ENCODE results near the gene GALNT17. TPM values are rescaled to one million over a fixed set of nuclear protein-coding genes. Genes with fewer than 3 reads are reported as not detected.

The GALNT17 gene
- total RNA-seq, 2 experiments from 2014 or later, result not detected

DNA sequence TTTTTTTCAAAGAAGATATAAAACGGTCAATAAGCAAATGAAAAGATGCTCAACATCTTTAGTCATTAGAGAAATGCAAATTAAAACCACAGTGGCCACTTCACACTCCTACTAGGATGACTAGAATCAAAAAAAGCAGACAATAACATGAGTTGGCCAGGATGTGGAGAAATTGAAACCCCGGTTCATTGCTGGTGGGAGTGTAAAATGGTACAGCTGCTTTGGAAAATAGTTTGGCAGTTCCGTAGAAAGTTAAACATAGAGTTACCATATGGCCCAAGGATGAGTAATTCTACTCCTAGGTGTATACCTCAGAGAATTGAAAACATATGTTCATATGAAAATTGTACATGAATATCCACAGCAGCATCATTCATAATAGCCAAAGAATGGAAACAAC is 573.3 kb downstream of the GALNT17 start:
- Mint-ChIP-seq H3K36me3 (ENCODE audit: low read depth) (no peaks in the 10 kb centered on the region), H3K9me3 (peaks cover 7% of the 10 kb centered on the region), H3K4me3 (no peak overlapping the region), H3K4me1 (ENCODE audit: low read depth) (no peaks in the 10 kb centered on the region), H3K27ac (no peak overlapping the region), H3K27me3 (no peaks in the 10 kb centered on the region)
- ChIA-PET POLR2A (no interaction called here), CTCF (no interaction called here)
- Histone ChIP-seq H3K27ac (ENCODE audit: low read depth in 1 of 2, low read length in 2 of 2) (no peak overlapping the region), H3K36me3 (ENCODE audit: insufficient read depth, low read length) (no peaks in the 10 kb centered on the region), H3K4me1 (ENCODE audit: insufficient read depth, low read length) (no peaks in the 10 kb centered on the region), H3K4me3 (ENCODE audit: low read length) (no peak overlapping the region), H3K27me3 (ENCODE audit: control insufficient read depth in 1 of 2, insufficient read depth in 2 of 2, low read length in 2 of 2) (no peaks in the 10 kb centered on the region), H3K9me3 (ENCODE audit: control insufficient read depth in 1 of 2, insufficient read depth in 1 of 2, low read length in 2 of 2) (peaks cover 0 to 8% of the 10 kb centered on the region in 2 experiments)
- DNase-seq (no peak), ATAC-seq (ENCODE audit: poor library complexity) (no peak)
- TF ChIP-seq, protein P1, sequence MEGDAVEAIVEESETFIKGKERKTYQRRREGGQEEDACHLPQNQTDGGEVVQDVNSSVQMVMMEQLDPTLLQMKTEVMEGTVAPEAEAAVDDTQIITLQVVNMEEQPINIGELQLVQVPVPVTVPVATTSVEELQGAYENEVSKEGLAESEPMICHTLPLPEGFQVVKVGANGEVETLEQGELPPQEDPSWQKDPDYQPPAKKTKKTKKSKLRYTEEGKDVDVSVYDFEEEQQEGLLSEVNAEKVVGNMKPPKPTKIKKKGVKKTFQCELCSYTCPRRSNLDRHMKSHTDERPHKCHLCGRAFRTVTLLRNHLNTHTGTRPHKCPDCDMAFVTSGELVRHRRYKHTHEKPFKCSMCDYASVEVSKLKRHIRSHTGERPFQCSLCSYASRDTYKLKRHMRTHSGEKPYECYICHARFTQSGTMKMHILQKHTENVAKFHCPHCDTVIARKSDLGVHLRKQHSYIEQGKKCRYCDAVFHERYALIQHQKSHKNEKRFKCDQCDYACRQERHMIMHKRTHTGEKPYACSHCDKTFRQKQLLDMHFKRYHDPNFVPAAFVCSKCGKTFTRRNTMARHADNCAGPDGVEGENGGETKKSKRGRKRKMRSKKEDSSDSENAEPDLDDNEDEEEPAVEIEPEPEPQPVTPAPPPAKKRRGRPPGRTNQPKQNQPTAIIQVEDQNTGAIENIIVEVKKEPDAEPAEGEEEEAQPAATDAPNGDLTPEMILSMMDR (IDR thresholded peaks at IDR 0.05), result no peak
- intact Hi-C loops (cut with DNase I, micrococcal nuclease), result no loop called here

DNA sequence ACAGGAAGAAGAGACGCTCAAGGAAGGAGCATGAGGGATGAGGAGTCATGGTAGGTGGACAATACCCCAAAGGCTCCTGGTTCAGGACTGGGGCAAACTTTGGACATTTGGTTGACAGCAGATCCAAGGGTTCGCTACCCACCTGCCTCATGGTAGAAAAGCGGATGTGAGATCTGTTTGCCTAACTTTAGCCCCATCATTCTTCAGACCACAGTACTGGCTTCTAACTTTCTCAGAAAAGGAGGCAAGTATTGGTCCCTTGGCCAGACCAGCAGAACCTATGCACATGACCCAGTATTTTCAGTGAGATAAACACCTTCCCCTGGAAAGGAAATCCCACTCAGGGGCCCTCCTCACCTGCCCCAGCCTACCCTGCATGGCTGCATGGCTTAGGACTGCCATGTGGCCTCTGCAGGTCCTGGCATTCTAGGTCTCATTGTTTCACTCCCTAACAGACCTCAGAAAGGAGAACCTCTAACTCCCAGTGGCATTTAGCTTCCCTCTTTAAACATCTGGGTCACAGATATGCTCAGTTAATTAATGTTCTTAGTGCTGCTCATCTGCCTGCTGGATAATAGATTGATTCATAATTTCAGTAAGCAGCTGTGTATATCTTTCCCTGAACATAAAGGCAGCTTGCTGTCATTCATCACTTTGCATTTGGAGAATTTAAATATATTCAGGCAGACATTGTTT is 574.1 kb downstream of the GALNT17 start:
- intact Hi-C loops (cut with DNase I, micrococcal nuclease), result no loop called here
- ChIA-PET CTCF (no interaction called here), POLR2A (no interaction called here)
- H3K9me3 ChIP-seq (ENCODE audit: control insufficient read depth in 1 of 2, insufficient read depth in 1 of 2, low read length in 2 of 2), result peaks cover 0 to 15% of the 10 kb centered on the region in 2 experiments
- no peaks in the 10 kb centered on the region for H3K4me1 Mint-ChIP-seq (ENCODE audit: low read depth)
- no peaks in the 10 kb centered on the region for H3K27me3 ChIP-seq (ENCODE audit: control insufficient read depth in 1 of 2, insufficient read depth in 2 of 2, low read length in 2 of 2)
- no peaks in the 10 kb centered on the region for H3K27me3 Mint-ChIP-seq
- TF ChIP-seq, protein P1 (IDR thresholded peaks at IDR 0.05), result no peak
- ATAC-seq (ENCODE audit: poor library complexity) (no peak), DNase-seq (no peak)
- no peaks in the 10 kb centered on the region for H3K4me1 ChIP-seq (ENCODE audit: insufficient read depth, low read length)
- H3K4me3 Mint-ChIP-seq, result no peak overlapping the region
- no peak overlapping the region for H3K27ac Mint-ChIP-seq
- no peak overlapping the region for H3K4me3 ChIP-seq (ENCODE audit: low read length)
- no peak overlapping the region for H3K27ac ChIP-seq (ENCODE audit: low read depth in 1 of 2, low read length in 2 of 2)
- no peaks in the 10 kb centered on the region for H3K36me3 ChIP-seq (ENCODE audit: insufficient read depth, low read length)
- H3K9me3 Mint-ChIP-seq, result peaks cover 2% of the 10 kb centered on the region
- H3K36me3 Mint-ChIP-seq (ENCODE audit: low read depth), result no peaks in the 10 kb centered on the region

- Mint-ChIP-seq H3K27ac (no peak overlapping the region), H3K9me3 (peaks cover 2% of the 10 kb centered on the region), H3K36me3 (ENCODE audit: low read depth) (no peaks in the 10 kb centered on the region), H3K4me3 (no peak overlapping the region), H3K27me3 (no peaks in the 10 kb centered on the region), H3K4me1 (ENCODE audit: low read depth) (no peaks in the 10 kb centered on the region)
- intact Hi-C loops (cut with DNase I, micrococcal nuclease), result no loop called here
- no peak overlapping the region for H3K27ac ChIP-seq (ENCODE audit: low read depth in 1 of 2, low read length in 2 of 2)
- H3K36me3 ChIP-seq (ENCODE audit: insufficient read depth, low read length), result no peaks in the 10 kb centered on the region
- no peak overlapping the region for H3K4me3 ChIP-seq (ENCODE audit: low read length)
- no peaks in the 10 kb centered on the region for H3K27me3 ChIP-seq (ENCODE audit: control insufficient read depth in 1 of 2, insufficient read depth in 2 of 2, low read length in 2 of 2)
- ChIA-PET POLR2A (no interaction called here), CTCF (no interaction called here)
- ATAC-seq (ENCODE audit: poor library complexity) (no peak), DNase-seq (no peak)
- no peaks in the 10 kb centered on the region for H3K4me1 ChIP-seq (ENCODE audit: insufficient read depth, low read length)
- TF ChIP-seq, protein P1 (IDR thresholded peaks at IDR 0.05), result no peak
- peaks cover 0 to 15% of the 10 kb centered on the region in 2 experiments for H3K9me3 ChIP-seq (ENCODE audit: control insufficient read depth in 1 of 2, insufficient read depth in 1 of 2, low read length in 2 of 2)
These were observed 574.6 kb downstream of the GALNT17 start for GRCh38 chr7:71706597-71706975.
